Measurements from ENCODE around the gene SRSF4. TPM values are rescaled to one million over a fixed set of nuclear protein-coding genes. Genes with fewer than 3 reads are reported as not detected.

The SRSF4 gene
- total and polyA plus RNA-seq, 9 of the 15 experiments (the other 6 are each of a cell fraction or from before 2014, with no cell fraction given), result 15.9 to 132 (median 82.0) TPM

DNA sequence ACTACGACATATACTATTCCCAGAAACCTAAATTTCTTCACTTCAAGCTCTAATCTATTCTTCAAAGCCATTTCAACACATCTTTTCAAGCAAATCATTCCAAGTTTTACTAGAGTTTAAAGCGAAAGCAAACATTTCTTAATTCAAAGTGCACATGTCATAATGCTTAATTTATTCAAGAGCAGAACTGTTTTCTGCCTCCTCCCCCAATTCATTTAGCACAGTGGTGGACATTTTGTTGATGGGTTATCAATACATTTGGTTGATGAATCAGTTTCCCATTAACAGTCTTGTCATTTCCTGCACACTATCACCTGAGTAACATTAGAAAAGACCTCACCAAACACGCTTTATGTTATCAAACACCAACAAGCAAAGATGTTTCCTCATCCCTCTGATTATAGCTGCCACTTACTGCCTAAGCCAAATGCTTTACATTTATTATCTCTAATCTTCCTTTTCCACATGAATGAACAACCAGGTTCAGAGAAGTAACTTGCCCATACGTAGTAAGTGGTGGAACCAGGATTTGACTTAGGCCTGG, 2.0 kb downstream of the SRSF4 start (continued):
- TF ChIP-seq BCOR (IDR thresholded peaks at IDR 0.05) (peak; percentile 21; the same call in 1 of the 2 replicates), KLF1 (tag; IDR thresholded peaks at IDR 0.05) (no peak), ETV5 (CRISPR knock-in tag; IDR thresholded peaks at IDR 0.05; ENCODE audit: low read depth) (no peak), CBX5 (IDR thresholded peaks at IDR 0.05; ENCODE audit: borderline replicate concordance, low read depth) (no peak), ZNF239 (CRISPR knock-in tag; IDR thresholded peaks at IDR 0.05) (no peak), CC2D1A (IDR thresholded peaks at IDR 0.05) (peak; percentile 28; the same call in 1 of the 2 replicates), MYC (IDR thresholded peaks at IDR 0.05; ENCODE audit: low read depth, low read length) (no peak), MYC (CRISPR knock-in tag; IDR thresholded peaks at IDR 0.05; ENCODE audit: borderline replicate concordance, low read depth) (no peak), SRF (CRISPR knock-in tag; IDR thresholded peaks at IDR 0.05) (no peak)
- TF ChIP-seq, protein P1, sequence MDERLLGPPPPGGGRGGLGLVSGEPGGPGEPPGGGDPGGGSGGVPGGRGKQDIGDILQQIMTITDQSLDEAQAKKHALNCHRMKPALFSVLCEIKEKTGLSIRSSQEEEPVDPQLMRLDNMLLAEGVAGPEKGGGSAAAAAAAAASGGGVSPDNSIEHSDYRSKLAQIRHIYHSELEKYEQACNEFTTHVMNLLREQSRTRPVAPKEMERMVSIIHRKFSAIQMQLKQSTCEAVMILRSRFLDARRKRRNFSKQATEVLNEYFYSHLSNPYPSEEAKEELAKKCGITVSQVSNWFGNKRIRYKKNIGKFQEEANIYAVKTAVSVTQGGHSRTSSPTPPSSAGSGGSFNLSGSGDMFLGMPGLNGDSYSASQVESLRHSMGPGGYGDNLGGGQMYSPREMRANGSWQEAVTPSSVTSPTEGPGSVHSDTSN (CRISPR knock-in tag; IDR thresholded peaks at IDR 0.05; ENCODE audit: low read depth), result no peak
- TF ChIP-seq, protein P1 (tag; conservative IDR thresholded peaks at IDR 0.05; ENCODE audit: low read depth), result 0 out of 2 replicates have a peak, but pooled peaks have one; percentile 32

Measured in K562 (cell line).